ENCODE measurements around the gene EFTUD2.

Gene EFTUD2

DNA sequence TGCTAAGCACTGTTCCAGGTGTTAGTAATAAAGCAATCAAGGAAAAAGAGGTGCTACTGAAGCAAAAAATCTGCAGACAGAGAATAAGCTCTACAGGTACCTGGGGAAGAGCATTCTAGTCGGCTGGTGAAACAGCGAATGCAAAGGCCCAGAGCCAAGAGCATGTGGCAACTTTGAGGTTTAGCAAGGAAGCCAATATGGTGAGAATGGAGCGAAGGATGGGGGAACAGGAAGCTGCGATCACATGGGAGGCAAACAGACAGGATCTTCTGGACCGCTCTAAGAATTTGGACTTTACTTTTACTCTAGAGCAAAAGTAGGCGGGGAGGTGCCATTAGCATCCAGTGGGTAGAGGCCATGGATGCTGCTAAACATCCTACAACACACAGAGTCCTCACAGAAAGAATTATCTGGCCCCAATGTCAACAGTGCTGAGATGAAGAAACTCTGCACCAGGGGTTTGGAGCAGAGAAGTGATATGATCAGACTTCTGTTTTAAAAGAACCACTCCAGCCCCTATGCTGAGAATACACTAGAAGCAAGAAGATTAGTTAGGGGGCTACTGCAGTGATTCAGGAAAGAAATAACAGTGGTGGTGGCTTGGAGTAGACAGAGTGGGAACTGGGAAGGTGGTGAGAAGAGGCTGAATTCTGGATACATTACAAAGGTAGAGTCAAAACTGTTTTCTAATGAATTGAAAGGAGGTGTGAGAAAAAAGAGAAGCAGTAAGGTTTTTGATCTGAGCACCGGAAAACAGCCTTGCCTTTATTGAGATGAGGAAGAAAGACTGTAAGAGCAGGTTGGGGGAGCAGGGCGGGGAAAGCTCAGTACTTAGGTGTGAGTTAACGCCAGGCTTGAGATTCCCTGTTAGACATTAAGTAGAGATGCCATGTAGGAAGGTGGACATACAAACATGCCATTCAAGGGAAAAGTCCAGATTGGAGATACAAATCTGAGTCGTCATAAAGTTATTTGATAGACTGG lies 11.0 kb downstream of the EFTUD2 start:
- H3K9me3 ChIP-seq (ENCODE audit: control insufficient read depth in 2 of 2, low read length in 2 of 2): no peaks in the 10 kb centered on the region
- no peaks in the 10 kb centered on the region for H3K4me1 ChIP-seq (ENCODE audit: control insufficient read depth in 2 of 2, insufficient read depth in 2 of 2, low read length in 2 of 2)
- no peaks in the 10 kb centered on the region for H3K27me3 ChIP-seq (ENCODE audit: control insufficient read depth in 2 of 2, insufficient read depth in 2 of 2, low read length in 2 of 2)
- peaks cover 37 to 51% of the 10 kb centered on the region in 2 donors for H3K36me3 ChIP-seq (ENCODE audit: control insufficient read depth in 2 of 2, insufficient read depth in 2 of 2, low read length in 2 of 2)
- H3K4me3 ChIP-seq (ENCODE audit: low read length in 2 of 2): no peak overlapping the region
- H3K9ac ChIP-seq (ENCODE audit: low read depth in 1 of 2, low read length in 2 of 2): no peak overlapping the region
- H3K27ac ChIP-seq (ENCODE audit: low read depth in 2 of 2, low read length in 2 of 2): no peak overlapping the region

DNA sequence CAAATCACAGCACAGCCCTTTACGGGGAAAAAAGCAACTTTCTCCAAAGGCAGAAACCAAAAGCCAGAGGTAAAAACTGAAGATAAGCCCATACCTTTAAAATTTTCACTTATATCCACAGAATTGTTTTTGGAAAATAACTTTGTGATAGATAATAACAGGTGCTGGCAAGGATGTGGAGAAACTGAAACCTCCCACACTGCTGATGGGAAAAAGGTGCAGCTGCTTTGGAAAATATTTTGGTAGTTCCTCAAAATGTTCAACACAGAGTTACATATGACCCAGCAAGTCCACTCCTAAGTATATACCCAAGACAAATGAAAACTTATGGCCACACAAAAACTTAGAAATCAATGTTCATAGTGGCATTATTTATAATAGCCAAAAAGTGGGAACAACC lies 12.2 kb downstream of the EFTUD2 start:
- Histone ChIP-seq H3K9me3 (ENCODE audit: control insufficient read depth in 2 of 2, low read length in 2 of 2) (no peaks in the 10 kb centered on the region), H3K27ac (ENCODE audit: low read depth in 2 of 2, low read length in 2 of 2) (no peak overlapping the region), H3K36me3 (ENCODE audit: control insufficient read depth in 2 of 2, insufficient read depth in 2 of 2, low read length in 2 of 2) (peaks cover 44 to 49% of the 10 kb centered on the region in 2 donors), H3K9ac (ENCODE audit: low read depth in 1 of 2, low read length in 2 of 2) (no peak overlapping the region), H3K4me1 (ENCODE audit: control insufficient read depth in 2 of 2, insufficient read depth in 2 of 2, low read length in 2 of 2) (no peaks in the 10 kb centered on the region), H3K4me3 (ENCODE audit: low read length in 2 of 2) (no peak overlapping the region), H3K27me3 (ENCODE audit: control insufficient read depth in 2 of 2, insufficient read depth in 2 of 2, low read length in 2 of 2) (no peaks in the 10 kb centered on the region)

DNA sequence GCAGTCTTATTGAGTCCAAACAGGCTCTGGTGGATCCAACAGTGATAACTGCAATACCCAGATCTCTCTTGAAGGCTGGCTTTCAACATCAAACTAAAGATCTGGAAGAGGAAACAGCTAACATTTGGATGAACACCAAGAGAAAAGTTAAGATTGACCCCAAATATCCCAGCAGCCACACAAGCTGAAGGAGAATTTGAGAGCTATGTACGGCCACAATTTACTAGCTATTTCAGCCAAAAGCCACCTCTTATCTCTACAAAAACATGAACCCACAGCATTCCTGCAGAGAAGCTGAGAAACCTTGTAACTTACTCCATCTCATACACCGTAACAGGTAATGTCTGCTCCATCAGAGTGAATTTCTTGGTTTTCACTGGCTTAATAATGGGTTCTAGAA lies 14.3 kb downstream of the EFTUD2 start:
- Histone ChIP-seq H3K4me1 (ENCODE audit: control insufficient read depth in 2 of 2, insufficient read depth in 2 of 2, low read length in 2 of 2) (no peaks in the 10 kb centered on the region), H3K27me3 (ENCODE audit: control insufficient read depth in 2 of 2, insufficient read depth in 2 of 2, low read length in 2 of 2) (no peaks in the 10 kb centered on the region), H3K4me3 (ENCODE audit: low read length in 2 of 2) (no peak overlapping the region), H3K27ac (ENCODE audit: low read depth in 2 of 2, low read length in 2 of 2) (no peak overlapping the region), H3K9ac (ENCODE audit: low read depth in 1 of 2, low read length in 2 of 2) (no peak overlapping the region), H3K36me3 (ENCODE audit: control insufficient read depth in 2 of 2, insufficient read depth in 2 of 2, low read length in 2 of 2) (peaks cover 49 to 63% of the 10 kb centered on the region in 2 donors), H3K9me3 (ENCODE audit: control insufficient read depth in 2 of 2, low read length in 2 of 2) (no peaks in the 10 kb centered on the region)

- Histone ChIP-seq H3K4me3 (ENCODE audit: low read length in 2 of 2) (no peak overlapping the region), H3K27ac (ENCODE audit: low read depth in 2 of 2, low read length in 2 of 2) (no peak overlapping the region), H3K4me1 (ENCODE audit: control insufficient read depth in 2 of 2, insufficient read depth in 2 of 2, low read length in 2 of 2) (no peaks in the 10 kb centered on the region), H3K27me3 (ENCODE audit: control insufficient read depth in 2 of 2, insufficient read depth in 2 of 2, low read length in 2 of 2) (no peaks in the 10 kb centered on the region), H3K36me3 (ENCODE audit: control insufficient read depth in 2 of 2, insufficient read depth in 2 of 2, low read length in 2 of 2) (peaks cover 52 to 67% of the 10 kb centered on the region in 2 donors), H3K9me3 (ENCODE audit: control insufficient read depth in 2 of 2, low read length in 2 of 2) (no peaks in the 10 kb centered on the region), H3K9ac (ENCODE audit: low read depth in 1 of 2, low read length in 2 of 2) (no peak overlapping the region)
Observed at GRCh38 chr17:44881145-44881544, 18.1 kb downstream of the EFTUD2 start.

DNA sequence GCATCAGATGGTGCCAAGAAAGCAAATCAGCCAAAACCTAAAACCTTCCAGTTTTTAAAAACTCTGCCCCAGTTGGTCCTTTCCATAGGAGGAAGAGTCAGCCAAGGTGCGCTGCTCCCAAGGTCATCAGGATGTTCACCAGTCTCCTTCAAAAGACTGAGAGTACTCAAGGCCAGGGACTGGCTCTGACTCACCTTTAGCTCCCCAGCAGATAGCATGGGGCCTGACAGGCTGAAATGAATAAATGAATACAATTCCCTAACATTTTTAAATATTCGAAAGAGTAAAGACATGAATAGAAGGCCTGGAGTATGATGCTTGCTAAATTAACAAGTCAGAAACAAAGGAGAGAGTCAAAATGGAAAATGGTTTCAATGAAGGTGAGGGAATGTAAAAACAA lies 19.2 kb downstream of the EFTUD2 start:
- Histone ChIP-seq H3K9ac (ENCODE audit: low read depth in 1 of 2, low read length in 2 of 2) (no peak overlapping the region), H3K27ac (ENCODE audit: low read depth in 2 of 2, low read length in 2 of 2) (no peak overlapping the region), H3K36me3 (ENCODE audit: control insufficient read depth in 2 of 2, insufficient read depth in 2 of 2, low read length in 2 of 2) (peaks cover 51 to 65% of the 10 kb centered on the region in 2 donors), H3K9me3 (ENCODE audit: control insufficient read depth in 2 of 2, low read length in 2 of 2) (no peaks in the 10 kb centered on the region), H3K27me3 (ENCODE audit: control insufficient read depth in 2 of 2, insufficient read depth in 2 of 2, low read length in 2 of 2) (no peaks in the 10 kb centered on the region), H3K4me3 (ENCODE audit: low read length in 2 of 2) (no peak overlapping the region), H3K4me1 (ENCODE audit: control insufficient read depth in 2 of 2, insufficient read depth in 2 of 2, low read length in 2 of 2) (no peaks in the 10 kb centered on the region)

DNA sequence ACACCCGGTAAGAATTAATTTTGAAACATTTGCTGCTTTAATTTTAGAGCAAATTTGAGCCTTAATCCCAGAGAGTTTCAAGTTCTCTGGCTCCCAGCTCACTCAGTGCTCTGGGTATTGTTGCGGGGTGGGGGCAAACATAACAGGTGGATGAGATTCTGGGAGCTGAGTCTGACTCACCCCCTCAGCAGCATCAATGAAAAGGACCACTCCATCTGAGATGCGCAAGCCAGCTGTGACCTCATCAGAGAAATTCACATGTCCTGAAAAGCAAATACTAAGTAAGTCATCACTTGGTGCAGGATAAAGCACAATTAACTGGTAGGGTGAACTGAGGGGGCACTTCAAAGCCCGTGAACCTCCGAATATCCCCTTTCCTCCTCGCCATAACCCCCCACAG lies 19.9 kb downstream of the EFTUD2 start:
- Histone ChIP-seq H3K36me3 (ENCODE audit: control insufficient read depth in 2 of 2, insufficient read depth in 2 of 2, low read length in 2 of 2) (peaks cover 52 to 62% of the 10 kb centered on the region in 2 donors), H3K27ac (ENCODE audit: low read depth in 2 of 2, low read length in 2 of 2) (no peak overlapping the region), H3K27me3 (ENCODE audit: control insufficient read depth in 2 of 2, insufficient read depth in 2 of 2, low read length in 2 of 2) (no peaks in the 10 kb centered on the region), H3K4me3 (ENCODE audit: low read length in 2 of 2) (no peak overlapping the region), H3K4me1 (ENCODE audit: control insufficient read depth in 2 of 2, insufficient read depth in 2 of 2, low read length in 2 of 2) (no peaks in the 10 kb centered on the region), H3K9ac (ENCODE audit: low read depth in 1 of 2, low read length in 2 of 2) (no peak overlapping the region), H3K9me3 (ENCODE audit: control insufficient read depth in 2 of 2, low read length in 2 of 2) (no peaks in the 10 kb centered on the region)

GRCh38 chr17:44878627-44879221 lies 20.5 kb downstream of the EFTUD2 start:
- Histone ChIP-seq H3K27ac (ENCODE audit: low read depth in 2 of 2, low read length in 2 of 2) (no peak overlapping the region), H3K36me3 (ENCODE audit: control insufficient read depth in 2 of 2, insufficient read depth in 2 of 2, low read length in 2 of 2) (peaks cover 53 to 63% of the 10 kb centered on the region in 2 donors)

GRCh38 chr17:44877121-44877520 lies 22.1 kb downstream of the EFTUD2 start:
- H3K27me3 ChIP-seq (ENCODE audit: control insufficient read depth in 2 of 2, insufficient read depth in 2 of 2, low read length in 2 of 2): no peaks in the 10 kb centered on the region
- peaks cover 54 to 56% of the 10 kb centered on the region in 2 donors for H3K36me3 ChIP-seq (ENCODE audit: control insufficient read depth in 2 of 2, insufficient read depth in 2 of 2, low read length in 2 of 2)
- no peaks in the 10 kb centered on the region for H3K4me1 ChIP-seq (ENCODE audit: control insufficient read depth in 2 of 2, insufficient read depth in 2 of 2, low read length in 2 of 2)
- H3K4me3 ChIP-seq (ENCODE audit: low read length in 2 of 2): no peak overlapping the region
- H3K9ac ChIP-seq (ENCODE audit: low read depth in 1 of 2, low read length in 2 of 2): no peak overlapping the region
- H3K27ac ChIP-seq (ENCODE audit: low read depth in 2 of 2, low read length in 2 of 2): no peak overlapping the region
- no peaks in the 10 kb centered on the region for H3K9me3 ChIP-seq (ENCODE audit: control insufficient read depth in 2 of 2, low read length in 2 of 2)

More at GRCh38 chr17:44878627-44879221, 20.5 kb downstream of the EFTUD2 start:
- Histone ChIP-seq H3K27me3 (ENCODE audit: control insufficient read depth in 2 of 2, insufficient read depth in 2 of 2, low read length in 2 of 2) (no peaks in the 10 kb centered on the region), H3K9me3 (ENCODE audit: control insufficient read depth in 2 of 2, low read length in 2 of 2) (no peaks in the 10 kb centered on the region), H3K4me3 (ENCODE audit: low read length in 2 of 2) (no peak overlapping the region), H3K9ac (ENCODE audit: low read depth in 1 of 2, low read length in 2 of 2) (no peak overlapping the region), H3K4me1 (ENCODE audit: control insufficient read depth in 2 of 2, insufficient read depth in 2 of 2, low read length in 2 of 2) (no peaks in the 10 kb centered on the region)

GRCh38 chr17:44875761-44876160 lies 23.5 kb downstream of the EFTUD2 start:
- Histone ChIP-seq H3K9me3 (ENCODE audit: control insufficient read depth in 2 of 2, low read length in 2 of 2) (no peaks in the 10 kb centered on the region), H3K9ac (ENCODE audit: low read depth in 1 of 2, low read length in 2 of 2) (no peak overlapping the region), H3K36me3 (ENCODE audit: control insufficient read depth in 2 of 2, insufficient read depth in 2 of 2, low read length in 2 of 2) (peaks cover 49 to 57% of the 10 kb centered on the region in 2 donors), H3K27me3 (ENCODE audit: control insufficient read depth in 2 of 2, insufficient read depth in 2 of 2, low read length in 2 of 2) (no peaks in the 10 kb centered on the region), H3K27ac (ENCODE audit: low read depth in 2 of 2, low read length in 2 of 2) (no peak overlapping the region), H3K4me1 (ENCODE audit: control insufficient read depth in 2 of 2, insufficient read depth in 2 of 2, low read length in 2 of 2) (no peaks in the 10 kb centered on the region), H3K4me3 (ENCODE audit: low read length in 2 of 2) (no peak overlapping the region)

DNA sequence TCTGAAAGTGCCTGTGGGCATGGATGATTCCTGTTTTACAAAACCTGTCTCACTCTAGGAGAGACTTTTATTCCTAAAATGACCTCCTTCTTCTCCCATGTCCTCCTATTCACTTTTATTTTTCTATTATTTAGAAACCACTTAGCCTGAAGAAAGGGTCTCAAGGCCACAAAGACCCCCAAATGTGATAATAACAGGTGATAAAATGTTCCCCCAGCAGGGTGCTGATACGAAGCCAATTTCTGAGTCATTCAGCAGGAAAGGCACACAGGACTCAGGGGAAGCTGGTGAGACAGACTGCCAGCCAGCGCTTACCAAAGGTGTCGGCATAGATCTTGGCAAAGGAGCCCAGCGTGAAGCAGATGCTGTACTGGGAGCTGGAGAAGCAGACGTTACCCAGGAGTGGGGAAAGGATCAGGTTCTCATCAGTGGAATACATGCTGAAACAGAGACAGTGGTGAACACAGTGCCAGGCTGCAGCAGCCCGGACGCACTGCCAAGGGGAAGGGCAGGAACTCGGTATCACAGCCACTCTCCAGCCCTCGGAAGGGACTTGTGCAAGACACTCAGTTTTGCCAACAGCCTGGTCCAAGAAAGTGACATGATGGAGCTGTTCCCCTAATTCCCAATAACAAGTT lies 27.0 kb downstream of the EFTUD2 start:
- H3K27ac ChIP-seq (ENCODE audit: low read depth in 2 of 2, low read length in 2 of 2): no peak overlapping the region

More for the DNA sequence above, 27.0 kb downstream of the EFTUD2 start:
- Histone ChIP-seq H3K9ac (ENCODE audit: low read depth in 1 of 2, low read length in 2 of 2) (no peak overlapping the region), H3K4me3 (ENCODE audit: low read length in 2 of 2) (no peak overlapping the region), H3K4me1 (ENCODE audit: control insufficient read depth in 2 of 2, insufficient read depth in 2 of 2, low read length in 2 of 2) (no peaks in the 10 kb centered on the region), H3K9me3 (ENCODE audit: control insufficient read depth in 2 of 2, low read length in 2 of 2) (no peaks in the 10 kb centered on the region), H3K27me3 (ENCODE audit: control insufficient read depth in 2 of 2, insufficient read depth in 2 of 2, low read length in 2 of 2) (no peaks in the 10 kb centered on the region), H3K36me3 (ENCODE audit: control insufficient read depth in 2 of 2, insufficient read depth in 2 of 2, low read length in 2 of 2) (peaks cover 52 to 71% of the 10 kb centered on the region in 2 donors)

All from mucosa of rectum (tissue), 2 donors.